Ectodermal cell (in vitro differentiated cells): ENCODE data around the gene TPSD1.
"Not testable (repeated sequence)": the region's sequence is repeated elsewhere in the genome, so short reads cannot be mapped to it uniquely, and the experiment has no call there.

Source experiments
- H3K27ac ChIP-seq: 2 replicates; pipeline ENCODE4 v1.7.0; 2013; ENCODE audit warnings: mild to moderate bottlenecking, low read depth, low read length; ENCODE audit not compliant: insufficient read depth, poor library complexity, severe bottlenecking
- H3K27me3 ChIP-seq: 2 replicates; pipeline ENCODE4 v1.7.0; 2013; ENCODE audit warnings: mild to moderate bottlenecking, low read length; ENCODE audit not compliant: insufficient read depth, control insufficient read depth, poor library complexity, severe bottlenecking
- H3K36me3 ChIP-seq: one replicate; pipeline ENCODE4 v1.7.0; 2013; ENCODE audit warnings: low read length; ENCODE audit not compliant: control insufficient read depth, insufficient read depth
- H3K4me1 ChIP-seq: one replicate; pipeline ENCODE4 v1.7.0; 2013; ENCODE audit warnings: low read length; ENCODE audit not compliant: control insufficient read depth, insufficient read depth
- H3K4me3 ChIP-seq: 2 replicates; pipeline ENCODE4 v1.7.0; 2013; ENCODE audit warnings: low read depth, low read length, control low read depth; ENCODE audit not compliant: insufficient read depth
- H3K9me3 ChIP-seq: 2 replicates; pipeline ENCODE4 v1.7.0; 2013; ENCODE audit warnings: mild to moderate bottlenecking, low read length, moderate library complexity; ENCODE audit not compliant: control insufficient read depth
- WGBS, 2 experiments: methylation state at CpG; one replicate each; pipeline ENCODE4 v1.1.7; 2013; ENCODE audit warnings: missing lambda C conversion rate in 2 of 2; 5-methylcytosine and 5-hydroxymethylcytosine counted together

TPSD1 gene

GRCh38 chr16:1289477-1289866 is 33.6 kb downstream of the TPSD1 start:
- Histone ChIP-seq H3K4me1 (peaks cover 17% of the 10 kb centered on the region), H3K4me3 (no peak overlapping the region), H3K27me3 (peaks cover 46% of the 10 kb centered on the region), H3K36me3 (no peaks in the 10 kb centered on the region), H3K27ac (no peak overlapping the region), H3K9me3 (no peaks in the 10 kb centered on the region)
- WGBS, 2 experiments: 3 to 4% methylated on average over 17 of the region's 17 CpGs

DNA sequence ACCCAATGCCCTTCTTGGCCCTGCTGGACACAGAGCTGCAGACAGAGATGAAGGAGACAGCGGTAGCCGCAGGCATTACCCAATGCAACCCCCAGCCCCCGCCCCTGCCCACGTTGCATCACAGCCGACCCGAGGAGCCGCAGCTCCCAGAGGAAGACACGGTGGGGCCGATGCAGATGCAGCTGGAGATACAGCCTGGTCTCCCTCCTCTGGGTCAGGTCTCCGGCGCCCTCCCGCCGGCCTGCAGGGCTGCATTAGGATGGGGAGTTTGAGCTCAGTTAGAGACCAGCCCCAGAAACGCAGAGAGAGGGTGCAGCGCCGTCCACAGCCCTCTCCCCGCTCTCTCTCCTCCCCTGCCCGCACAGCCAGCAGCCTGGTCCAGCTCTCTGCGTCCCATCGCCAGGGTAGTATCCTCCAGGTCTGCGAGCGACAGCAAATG is 34.2 kb downstream of the TPSD1 start:
- no peaks in the 10 kb centered on the region for H3K36me3 ChIP-seq
- peaks cover 17% of the 10 kb centered on the region for H3K4me1 ChIP-seq
- peaks cover 46% of the 10 kb centered on the region for H3K27me3 ChIP-seq
- 12% methylated on average over 22 of the region's 22 CpGs for WGBS, 2 experiments
- no peak overlapping the region for H3K27ac ChIP-seq
- H3K9me3 ChIP-seq: no peaks in the 10 kb centered on the region
- no peak overlapping the region for H3K4me3 ChIP-seq

- H3K27me3 ChIP-seq: peaks cover 46% of the 10 kb centered on the region
- no peak overlapping the region for H3K4me3 ChIP-seq
- H3K9me3 ChIP-seq: no peaks in the 10 kb centered on the region
- 87 to 89% methylated on average over 26 of the region's 29 CpGs for WGBS, 2 experiments
- H3K27ac ChIP-seq: no peak overlapping the region
- peaks cover 17% of the 10 kb centered on the region for H3K4me1 ChIP-seq
- H3K36me3 ChIP-seq: no peaks in the 10 kb centered on the region
Observed at GRCh38 chr16:1290860-1291575, 35.1 kb downstream of the TPSD1 start.

DNA sequence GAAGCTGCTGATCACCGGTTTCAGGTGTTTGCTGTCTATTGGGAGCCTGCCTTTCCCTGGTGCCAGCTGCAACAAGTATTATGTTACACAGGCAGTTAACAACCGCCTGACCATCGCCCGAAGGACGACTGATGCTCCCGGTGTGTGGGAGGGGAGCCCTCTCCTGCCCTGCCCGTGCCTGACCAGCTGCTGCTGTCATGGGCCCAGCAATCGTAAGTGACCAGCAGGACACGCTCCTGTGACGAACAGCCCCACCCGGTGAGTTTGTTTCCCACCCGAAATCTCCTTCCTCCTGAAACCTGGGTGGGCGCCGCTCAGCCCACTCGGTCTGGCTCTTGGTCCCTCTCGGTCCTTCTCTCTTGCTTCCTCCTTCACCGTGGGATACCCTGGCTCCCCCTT is 35.7 kb downstream of the TPSD1 start:
- Histone ChIP-seq H3K4me1 (peaks cover 17% of the 10 kb centered on the region), H3K27ac (no peak overlapping the region), H3K27me3 (peaks cover 46% of the 10 kb centered on the region), H3K9me3 (no peaks in the 10 kb centered on the region), H3K4me3 (no peak overlapping the region), H3K36me3 (no peaks in the 10 kb centered on the region)
- WGBS, 2 experiments: 70 to 72% methylated on average over 17 of the region's 17 CpGs

DNA sequence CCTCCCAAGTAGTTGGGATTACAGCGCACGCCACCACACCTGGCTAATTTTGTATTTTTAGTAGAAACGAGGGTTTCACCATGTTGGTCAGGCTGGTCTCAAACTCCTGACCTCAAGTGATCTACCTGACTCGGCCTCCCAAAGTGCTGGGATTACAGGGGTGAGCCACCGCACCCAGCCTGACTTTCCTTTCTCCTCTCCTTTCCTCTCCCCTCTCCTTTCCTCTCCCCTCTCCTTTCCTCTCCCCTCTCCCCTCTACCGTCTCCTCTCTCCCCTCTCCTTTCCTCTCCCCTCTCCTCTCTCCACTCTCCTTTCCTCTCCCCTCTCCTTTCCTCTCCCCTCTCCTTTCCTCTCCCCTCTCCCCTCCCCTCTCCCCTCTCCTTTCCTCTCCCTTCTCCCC is 36.3 kb downstream of the TPSD1 start:
- H3K36me3 ChIP-seq: not testable (repeated sequence)
- WGBS, 2 experiments: 93% methylated on average over 5 of the region's 6 CpGs
- peaks cover 46% of the 10 kb centered on the region for H3K27me3 ChIP-seq

GRCh38 chr16:1292808-1293207 is 36.9 kb downstream of the TPSD1 start:
- not testable (repeated sequence) for H3K27ac ChIP-seq, H3K9me3 ChIP-seq, H3K36me3 ChIP-seq, H3K4me3 ChIP-seq
- whole genome bisulfite sequencing, 2 experiments: 87 to 91% methylated on average over 8 of the region's 8 CpGs
- H3K4me1 ChIP-seq: peaks cover 17% of the 10 kb centered on the region
- H3K27me3 ChIP-seq: peaks cover 42% of the 10 kb centered on the region

More for the DNA sequence above, 36.3 kb downstream of the TPSD1 start:
- H3K27ac ChIP-seq, H3K4me3 ChIP-seq, H3K9me3 ChIP-seq: not testable (repeated sequence)
- peaks cover 17% of the 10 kb centered on the region for H3K4me1 ChIP-seq

GRCh38 chr16:1293921-1294656 is 38.2 kb downstream of the TPSD1 start:
- Histone ChIP-seq H3K9me3 (no peaks in the 10 kb centered on the region), H3K27me3 (peaks cover 33% of the 10 kb centered on the region), H3K36me3 (no peaks in the 10 kb centered on the region), H3K27ac (no peak overlapping the region), H3K4me1 (peaks cover 11% of the 10 kb centered on the region), H3K4me3 (no peak overlapping the region)
- 88 to 89% methylated on average over 11 of the region's 11 CpGs for WGBS, 2 experiments

- Histone ChIP-seq H3K4me1 (peaks cover 2% of the 10 kb centered on the region), H3K27ac (no peak overlapping the region), H3K36me3 (no peaks in the 10 kb centered on the region), H3K4me3 (no peak overlapping the region), H3K27me3 (peaks cover 24% of the 10 kb centered on the region), H3K9me3 (no peaks in the 10 kb centered on the region)
- 52 to 54% methylated on average over 5 of the region's 5 CpGs for WGBS, 2 experiments
Observed at GRCh38 chr16:1295465-1295864, 39.6 kb downstream of the TPSD1 start.

- not testable (repeated sequence) for H3K9me3 ChIP-seq, H3K27ac ChIP-seq, H3K4me3 ChIP-seq, H3K36me3 ChIP-seq, H3K4me1 ChIP-seq
- H3K27me3 ChIP-seq: peaks cover 12% of the 10 kb centered on the region
- WGBS, 2 experiments: 82 to 89% methylated on average over 8 of the region's 8 CpGs
Observed at GRCh38 chr16:1296688-1297017, 40.8 kb downstream of the TPSD1 start.

- 85 to 89% methylated on average over 6 of the region's 6 CpGs for WGBS, 2 experiments
- Histone ChIP-seq H3K4me1 (peaks cover 5% of the 10 kb centered on the region), H3K9me3 (no peaks in the 10 kb centered on the region), H3K27me3 (peaks cover 7% of the 10 kb centered on the region), H3K36me3 (no peaks in the 10 kb centered on the region), H3K4me3 (no peak overlapping the region), H3K27ac (no peak overlapping the region)
Observed at GRCh38 chr16:1297018-1297696, 41.3 kb downstream of the TPSD1 start.
